ENCODE results near the gene GABRG3. TPM values are rescaled to one million over a fixed set of nuclear protein-coding genes. Genes with fewer than 3 reads are reported as not detected.

Gene GABRG3
- total and polyA plus RNA-seq, 2 experiments from 2014 or later = 0.10 to 1.4 TPM

- TF ChIP-seq, protein P1, sequence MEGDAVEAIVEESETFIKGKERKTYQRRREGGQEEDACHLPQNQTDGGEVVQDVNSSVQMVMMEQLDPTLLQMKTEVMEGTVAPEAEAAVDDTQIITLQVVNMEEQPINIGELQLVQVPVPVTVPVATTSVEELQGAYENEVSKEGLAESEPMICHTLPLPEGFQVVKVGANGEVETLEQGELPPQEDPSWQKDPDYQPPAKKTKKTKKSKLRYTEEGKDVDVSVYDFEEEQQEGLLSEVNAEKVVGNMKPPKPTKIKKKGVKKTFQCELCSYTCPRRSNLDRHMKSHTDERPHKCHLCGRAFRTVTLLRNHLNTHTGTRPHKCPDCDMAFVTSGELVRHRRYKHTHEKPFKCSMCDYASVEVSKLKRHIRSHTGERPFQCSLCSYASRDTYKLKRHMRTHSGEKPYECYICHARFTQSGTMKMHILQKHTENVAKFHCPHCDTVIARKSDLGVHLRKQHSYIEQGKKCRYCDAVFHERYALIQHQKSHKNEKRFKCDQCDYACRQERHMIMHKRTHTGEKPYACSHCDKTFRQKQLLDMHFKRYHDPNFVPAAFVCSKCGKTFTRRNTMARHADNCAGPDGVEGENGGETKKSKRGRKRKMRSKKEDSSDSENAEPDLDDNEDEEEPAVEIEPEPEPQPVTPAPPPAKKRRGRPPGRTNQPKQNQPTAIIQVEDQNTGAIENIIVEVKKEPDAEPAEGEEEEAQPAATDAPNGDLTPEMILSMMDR (conservative IDR thresholded peaks at IDR 0.05; ENCODE audit: low read depth in 2 of 2) = no peak
- TF ChIP-seq ZNF331 (CRISPR knock-in tag; IDR thresholded peaks at IDR 0.05; ENCODE audit: low read depth) (no peak), EZH2phosphoT487 (IDR thresholded peaks at IDR 0.05; ENCODE audit: unreplicated experiment) (no peak), CREB1 (CRISPR knock-in tag; IDR thresholded peaks at IDR 0.05; ENCODE audit: low read depth) (no peak), NANOG (IDR thresholded peaks at IDR 0.05; ENCODE audit: borderline replicate concordance) (no peak), STAT1 (IDR thresholded peaks at IDR 0.05; ENCODE audit: unreplicated experiment) (no peak), REST (IDR thresholded peaks at IDR 0.05; ENCODE audit: unreplicated experiment) (no peak), EZH2 (IDR thresholded peaks at IDR 0.05; ENCODE audit: low read depth, unreplicated experiment) (no peak)
- TF ChIP-seq, protein P2, sequence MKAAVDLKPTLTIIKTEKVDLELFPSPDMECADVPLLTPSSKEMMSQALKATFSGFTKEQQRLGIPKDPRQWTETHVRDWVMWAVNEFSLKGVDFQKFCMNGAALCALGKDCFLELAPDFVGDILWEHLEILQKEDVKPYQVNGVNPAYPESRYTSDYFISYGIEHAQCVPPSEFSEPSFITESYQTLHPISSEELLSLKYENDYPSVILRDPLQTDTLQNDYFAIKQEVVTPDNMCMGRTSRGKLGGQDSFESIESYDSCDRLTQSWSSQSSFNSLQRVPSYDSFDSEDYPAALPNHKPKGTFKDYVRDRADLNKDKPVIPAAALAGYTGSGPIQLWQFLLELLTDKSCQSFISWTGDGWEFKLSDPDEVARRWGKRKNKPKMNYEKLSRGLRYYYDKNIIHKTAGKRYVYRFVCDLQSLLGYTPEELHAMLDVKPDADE (IDR thresholded peaks at IDR 0.05) = no peak
Observed at GRCh38 chr15:27019687-27020086, 48.7 kb downstream of the GABRG3 start (continued).

DNA sequence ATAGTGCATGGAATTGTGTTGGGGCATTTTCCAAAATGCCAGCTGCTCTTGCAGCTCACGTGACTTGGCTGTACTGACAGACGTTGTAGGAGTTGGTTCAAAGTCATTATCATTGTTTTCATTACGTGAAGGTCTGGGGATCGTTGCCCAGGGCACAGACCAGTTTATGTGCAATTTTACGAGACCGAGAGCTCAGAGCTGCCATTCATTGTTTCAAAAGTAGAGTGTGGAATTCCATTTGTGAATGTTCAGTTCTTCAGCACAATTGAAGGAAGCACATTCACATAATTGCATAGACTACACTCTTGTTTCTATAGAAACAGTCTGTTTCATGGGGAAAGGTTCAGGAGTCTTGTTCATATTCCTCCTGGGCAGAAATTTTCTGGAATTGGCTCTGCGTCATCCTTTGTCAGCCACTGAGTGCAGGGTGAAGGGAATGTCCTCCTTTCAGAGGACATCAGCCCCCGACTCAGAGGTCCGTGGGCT is 54.5 kb downstream of the GABRG3 start:
- no peaks in the 10 kb centered on the region for H3K9me2 ChIP-seq (ENCODE audit: insufficient read depth)
- no peaks in the 10 kb centered on the region for H3K4me1 ChIP-seq (ENCODE audit: insufficient read depth)
- H3K79me2 ChIP-seq (replicated peaks; ENCODE audit: insufficient read depth) = no peaks in the 10 kb centered on the region
- H4K20me1 ChIP-seq (replicated peaks; ENCODE audit: insufficient read depth) = no peaks in the 10 kb centered on the region
- no peak for TF ChIP-seq POLR2AphosphoS5 (IDR thresholded peaks at IDR 0.05; ENCODE audit: low read depth)
- H3K4me1 Mint-ChIP-seq = peaks cover 22% of the 10 kb centered on the region
- H3K9me3 Mint-ChIP-seq = no peaks in the 10 kb centered on the region
- H3K27me3 Mint-ChIP-seq (ENCODE audit: insufficient read depth, low read depth, poor library complexity) = peaks cover 3% of the 10 kb centered on the region
- no peaks in the 10 kb centered on the region for H3F3A ChIP-seq (replicated peaks; ENCODE audit: low read depth)
- no peak overlapping the region for H3K4me3 ChIP-seq
- H3K27me3 ChIP-seq (ENCODE audit: insufficient read depth) = no peaks in the 10 kb centered on the region
- no peak overlapping the region for H3K27ac ChIP-seq (ENCODE audit: low read depth)
- no peak for DNase-seq (ENCODE audit: low spot score)
- no peak overlapping the region for H3K4me3 Mint-ChIP-seq
- H3K36me3 ChIP-seq (ENCODE audit: insufficient read depth) = no peaks in the 10 kb centered on the region
- H3K36me3 Mint-ChIP-seq (ENCODE audit: low read depth) = no peaks in the 10 kb centered on the region; the same call in 2 of the 3 replicates
- no peak for ATAC-seq
- no peak overlapping the region for H3K27ac Mint-ChIP-seq
- H3K4me2 ChIP-seq = no peak overlapping the region
- H2AFZ ChIP-seq = no peak overlapping the region

All from GM23338 (cell line).